Activated CD8-positive, alpha-beta memory T cell treated with anti-CD3 and anti-CD28 coated beads for 1 hour (primary cell): ENCODE measurements around the gene DOCK2.

Source experiments
- DNase-seq, 2 donors: peaks; one replicate each; pipeline ENCODE4 v3.0.0-alpha.2; 2020; ENCODE audit warnings: low read depth in 1 of 2; ENCODE audit errors: extremely low read depth in 1 of 2

DOCK2 gene

DNA sequence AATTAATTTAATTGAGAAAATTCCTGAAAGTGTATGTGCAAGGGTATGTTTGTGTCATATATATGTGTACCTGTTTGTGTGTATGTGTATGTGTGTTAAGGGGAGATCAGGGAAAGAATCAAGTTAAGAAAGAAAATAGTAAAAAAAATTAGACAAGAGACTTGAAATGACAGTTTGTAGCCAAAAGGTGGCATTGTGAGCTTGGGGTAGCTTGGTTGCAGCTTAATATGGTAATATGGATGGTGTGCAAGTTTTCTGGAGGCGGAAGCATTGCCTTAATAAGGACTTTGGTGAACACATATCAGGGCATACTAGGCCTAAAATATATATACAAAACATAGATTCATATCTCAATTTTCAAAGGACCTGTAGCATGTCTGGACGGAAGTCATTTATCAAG is 213.3 kb downstream of the DOCK2 start:
- DNase-seq = no peak

DNA sequence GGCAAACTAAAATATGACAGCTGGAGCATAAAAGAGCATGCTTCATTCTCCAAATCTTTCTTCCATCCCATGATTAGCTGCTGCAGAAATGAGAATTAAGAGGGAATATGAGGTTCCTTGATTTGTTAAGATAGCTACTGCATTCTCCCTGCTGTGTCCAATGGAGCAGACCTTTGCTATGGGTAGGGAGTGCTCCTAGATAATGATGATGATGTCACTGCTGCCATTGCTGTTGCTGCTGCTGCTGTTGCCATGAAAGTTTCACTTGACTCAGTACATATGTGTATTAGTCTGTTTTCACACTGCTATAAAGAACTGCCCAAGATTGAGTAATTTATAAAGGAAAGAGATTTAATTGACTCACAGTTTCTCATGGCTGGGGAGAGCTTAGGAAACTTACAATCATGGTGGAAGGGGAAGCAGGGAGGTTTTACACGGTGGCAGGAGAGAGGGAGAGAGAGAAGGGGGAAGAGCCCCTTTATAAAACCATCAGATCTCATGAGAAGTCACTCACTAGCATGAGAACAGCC is 214.3 kb downstream of the DOCK2 start:
- DNase-seq = no peak

DNA sequence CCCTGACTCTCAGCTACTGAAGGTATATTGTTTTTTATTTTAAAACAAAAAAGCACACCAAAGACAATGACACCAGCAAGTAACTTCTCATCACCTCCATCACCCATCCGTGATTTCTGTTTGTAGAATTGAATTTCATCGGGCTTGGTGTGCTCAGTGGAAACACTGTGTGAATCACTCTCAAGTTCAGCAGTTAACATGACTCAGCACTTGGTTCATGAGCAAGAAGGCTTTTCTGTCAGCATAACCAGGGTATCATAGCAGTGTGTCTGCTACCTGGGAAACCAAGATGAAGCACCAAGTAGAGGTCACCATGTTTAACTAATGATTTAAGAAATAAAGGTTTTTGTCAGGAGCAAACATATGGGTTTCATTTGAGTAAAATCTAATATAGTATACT is 219.5 kb downstream of the DOCK2 start:
- no peak for DNase-seq

DNA sequence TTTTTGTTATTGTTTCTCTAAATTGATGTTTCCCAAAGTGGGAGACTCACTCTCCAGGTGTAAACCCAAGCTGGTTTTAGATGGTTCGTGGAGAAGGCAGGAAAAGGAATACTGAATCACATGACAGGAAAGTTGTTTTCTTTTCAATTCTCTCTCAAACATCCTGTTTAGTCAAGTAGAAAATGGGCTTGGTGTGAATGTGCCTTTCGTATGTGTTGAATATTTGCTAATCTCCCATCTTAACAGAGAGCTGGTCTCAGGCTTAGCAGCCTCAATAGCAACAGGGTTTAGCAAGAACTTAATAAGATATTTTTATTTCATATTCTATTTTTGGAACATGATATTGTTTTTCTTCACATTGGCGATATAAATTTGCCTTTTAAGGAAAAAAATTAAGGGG is 223.5 kb downstream of the DOCK2 start:
- DNase-seq = no peak

DNA sequence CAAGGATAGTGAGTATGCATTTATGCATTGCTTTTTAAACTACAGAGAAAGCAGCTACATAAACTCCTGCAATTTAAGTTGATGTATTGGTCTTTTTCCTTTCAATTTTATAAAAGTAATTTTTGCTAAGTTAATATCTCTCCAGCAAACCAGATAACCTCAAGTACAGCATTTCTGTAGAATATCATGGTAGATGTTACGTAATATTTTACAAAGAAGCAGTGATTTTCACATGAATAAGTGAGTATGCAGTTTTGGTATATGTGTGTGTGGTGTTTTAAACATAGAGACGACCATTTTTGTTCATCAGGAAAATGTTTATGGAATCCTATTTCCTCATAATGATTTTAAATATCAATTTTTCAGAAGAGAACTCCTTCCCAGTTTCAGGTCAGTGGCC is 224.4 kb downstream of the DOCK2 start:
- no peak for DNase-seq

DNA sequence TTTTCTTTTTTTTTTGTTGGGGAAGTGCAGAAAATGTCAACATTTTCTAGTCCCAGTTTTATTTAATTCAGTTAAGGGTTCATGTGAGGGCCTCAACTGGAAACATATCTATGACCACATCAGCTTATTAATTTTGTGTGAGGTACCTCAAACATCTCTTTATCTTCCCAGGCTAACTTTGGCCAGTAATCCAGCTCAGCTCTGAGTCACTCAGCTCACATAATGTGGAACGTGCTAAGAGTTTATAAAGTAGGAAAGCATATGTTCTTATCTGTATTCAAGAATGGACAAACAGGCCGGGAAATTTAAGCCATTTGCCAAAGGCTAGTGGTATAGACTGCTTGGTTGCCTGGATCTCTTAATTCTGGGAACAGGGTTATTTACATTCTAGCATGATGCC is 224.9 kb downstream of the DOCK2 start:
- no peak for DNase-seq

DNA sequence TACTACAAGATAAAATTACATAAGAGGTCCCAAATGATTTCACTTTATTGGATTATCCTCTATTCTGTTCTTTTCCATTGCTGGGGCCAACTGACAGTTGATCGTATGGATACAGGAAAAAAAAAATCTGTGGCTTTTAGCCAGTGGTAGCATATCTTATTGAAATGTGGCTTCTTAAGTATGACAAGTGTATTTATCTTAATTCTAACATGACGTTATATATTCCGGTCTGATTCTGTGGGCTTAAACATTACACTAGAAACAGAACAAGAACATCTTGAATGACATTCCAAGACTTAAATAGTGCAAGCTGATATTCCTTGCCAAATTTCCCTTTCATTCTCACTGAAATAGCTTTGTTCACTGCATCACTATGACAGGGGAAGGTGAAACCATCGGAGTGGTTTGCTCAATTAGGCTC is 225.3 kb downstream of the DOCK2 start:
- no peak for DNase-seq

DNA sequence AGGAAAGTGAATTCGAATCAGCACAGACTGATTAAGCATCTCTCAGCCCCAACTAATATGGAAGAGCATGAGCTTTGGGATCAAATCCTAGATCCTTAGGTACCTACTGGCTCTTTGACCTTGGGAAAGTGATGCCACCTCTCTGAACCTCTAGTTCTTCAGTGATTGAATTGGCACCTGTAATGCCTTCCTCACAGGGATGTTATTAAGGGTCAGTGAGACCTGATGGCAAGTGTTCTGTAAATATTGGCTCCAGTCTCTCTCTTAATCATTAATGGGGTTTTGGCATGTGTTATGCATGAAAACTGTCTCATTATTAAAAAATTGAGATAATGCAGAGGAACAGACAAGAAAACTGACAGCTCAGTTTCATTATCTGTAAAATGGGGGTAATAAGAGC is 227.4 kb downstream of the DOCK2 start:
- DNase-seq = no peak

DNA sequence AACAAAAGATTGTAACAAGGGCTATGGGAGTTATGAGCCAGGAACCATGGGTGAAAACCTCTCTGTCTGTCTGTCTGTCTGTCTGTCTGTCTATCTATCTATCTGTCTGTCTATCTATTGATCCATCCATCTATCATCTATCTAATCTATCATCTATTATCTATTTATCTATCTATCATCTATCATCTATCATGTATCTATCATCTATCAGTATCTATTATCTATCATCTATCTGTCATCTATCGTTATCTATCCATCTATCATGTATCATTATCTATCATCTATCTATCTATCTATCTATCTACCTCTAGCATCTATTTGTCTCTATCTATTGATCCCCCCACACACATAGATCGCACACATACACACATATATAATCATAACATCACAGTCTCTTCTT is 230.3 kb downstream of the DOCK2 start:
- no peak for DNase-seq

DNA sequence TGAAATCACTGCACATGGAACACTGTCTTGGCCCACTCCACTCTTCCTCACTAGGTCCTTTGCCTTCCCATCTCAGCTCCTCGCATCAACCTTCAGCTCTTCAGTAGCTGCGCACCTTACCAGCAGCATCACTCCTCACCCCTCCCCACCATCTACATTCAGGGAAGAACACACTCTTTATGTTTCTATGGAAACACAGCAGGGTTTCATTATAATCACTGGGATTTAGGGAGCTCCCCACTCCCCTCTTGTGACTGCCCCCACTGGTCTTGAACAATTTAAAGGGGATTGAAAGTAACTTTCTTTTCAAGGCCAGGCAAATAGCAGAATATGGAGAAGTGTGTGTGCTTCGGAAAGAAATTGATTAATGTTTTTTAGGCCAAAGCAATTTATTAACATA is 232.0 kb downstream of the DOCK2 start:
- DNase-seq = no peak

DNA sequence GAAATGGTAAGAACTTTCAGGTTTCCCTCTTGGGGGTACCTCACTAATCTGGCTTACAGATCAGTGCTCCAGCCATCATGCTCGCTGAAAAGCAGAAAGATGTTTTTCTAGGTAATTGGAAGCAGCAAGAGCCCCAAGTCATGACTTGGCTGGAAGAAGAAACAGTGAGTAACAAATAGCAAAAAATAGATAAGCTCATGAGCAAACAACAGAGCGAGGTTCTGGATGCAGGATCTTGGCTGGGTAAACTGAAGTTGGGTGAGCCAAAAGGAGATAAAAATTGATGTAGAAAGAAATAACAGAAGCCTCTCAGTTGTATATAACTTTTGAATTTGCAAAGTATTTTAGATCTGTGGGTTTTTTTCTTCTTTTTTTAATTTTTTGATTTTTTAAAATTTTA is 233.1 kb downstream of the DOCK2 start:
- no peak for DNase-seq

DNA sequence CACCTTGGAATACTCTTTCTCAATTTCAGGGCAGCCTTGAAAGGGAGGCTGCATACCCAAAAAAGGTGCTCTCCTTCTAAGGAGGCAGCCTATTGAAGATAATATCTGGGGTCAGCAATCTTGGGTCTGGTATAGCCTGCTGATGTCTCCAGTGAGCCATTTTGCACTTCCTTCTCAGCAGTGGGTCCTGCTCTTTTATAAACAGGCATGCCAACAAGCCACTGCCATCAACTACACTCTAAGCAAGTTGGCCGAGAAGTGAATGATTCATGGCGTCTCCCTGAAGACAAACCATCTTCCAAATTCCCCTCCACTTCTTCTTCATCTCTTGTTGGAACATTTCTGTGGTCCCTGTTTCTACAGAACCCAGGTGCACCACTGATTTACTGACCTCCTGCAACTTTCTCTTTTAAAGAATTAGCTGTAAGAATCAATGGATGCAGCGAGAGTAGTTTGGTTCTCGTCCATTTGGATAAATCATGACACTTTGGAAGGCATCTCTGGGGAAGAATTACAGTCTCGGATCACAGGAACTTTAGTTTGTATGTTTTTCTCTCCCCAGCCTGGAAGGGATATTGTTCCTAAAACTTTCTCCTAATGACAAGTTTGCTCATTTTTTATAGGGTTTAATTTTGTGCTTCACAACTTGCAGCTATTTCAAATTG is 234.9 kb downstream of the DOCK2 start:
- no peak for DNase-seq

DNA sequence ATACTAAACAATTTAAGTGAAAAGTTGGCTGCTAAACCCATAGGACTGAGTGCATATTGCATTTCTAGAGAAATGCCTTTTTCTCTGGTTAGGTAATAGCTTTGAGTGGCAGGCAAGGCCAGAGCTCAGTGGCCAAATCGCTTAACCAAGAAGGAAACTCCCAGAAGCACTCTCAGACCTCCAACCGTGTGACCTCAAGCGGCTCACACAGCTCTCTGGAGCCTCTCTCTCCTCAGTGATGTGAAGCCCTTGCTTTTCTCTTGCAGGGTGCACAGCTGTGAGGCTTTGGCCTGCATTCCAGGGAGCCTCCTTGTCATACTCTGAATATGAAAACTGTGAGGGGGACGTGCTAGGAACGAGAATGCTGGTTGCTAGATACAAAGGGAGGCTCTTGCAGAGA is 236.6 kb downstream of the DOCK2 start:
- no peak for DNase-seq

DNA sequence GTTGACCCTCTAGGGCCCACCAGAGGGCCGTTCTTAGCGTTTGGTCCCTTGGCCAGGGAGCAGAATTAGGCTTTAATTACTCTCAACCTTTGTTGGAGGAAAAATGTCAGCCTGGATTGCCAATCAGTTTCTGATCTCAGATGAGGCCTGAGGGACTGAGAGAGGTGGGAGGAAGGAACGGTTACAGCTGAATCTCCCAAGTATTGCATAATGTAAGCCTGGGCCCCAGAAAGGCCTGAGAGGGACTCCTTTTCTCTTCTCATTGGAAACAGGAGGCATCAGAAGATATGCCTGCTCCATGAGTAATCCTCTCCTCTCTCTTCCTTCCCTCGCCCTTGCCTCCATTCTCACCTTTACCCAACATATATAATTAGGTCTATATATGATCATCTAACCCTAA is 237.5 kb downstream of the DOCK2 start:
- DNase-seq = no peak

DNA sequence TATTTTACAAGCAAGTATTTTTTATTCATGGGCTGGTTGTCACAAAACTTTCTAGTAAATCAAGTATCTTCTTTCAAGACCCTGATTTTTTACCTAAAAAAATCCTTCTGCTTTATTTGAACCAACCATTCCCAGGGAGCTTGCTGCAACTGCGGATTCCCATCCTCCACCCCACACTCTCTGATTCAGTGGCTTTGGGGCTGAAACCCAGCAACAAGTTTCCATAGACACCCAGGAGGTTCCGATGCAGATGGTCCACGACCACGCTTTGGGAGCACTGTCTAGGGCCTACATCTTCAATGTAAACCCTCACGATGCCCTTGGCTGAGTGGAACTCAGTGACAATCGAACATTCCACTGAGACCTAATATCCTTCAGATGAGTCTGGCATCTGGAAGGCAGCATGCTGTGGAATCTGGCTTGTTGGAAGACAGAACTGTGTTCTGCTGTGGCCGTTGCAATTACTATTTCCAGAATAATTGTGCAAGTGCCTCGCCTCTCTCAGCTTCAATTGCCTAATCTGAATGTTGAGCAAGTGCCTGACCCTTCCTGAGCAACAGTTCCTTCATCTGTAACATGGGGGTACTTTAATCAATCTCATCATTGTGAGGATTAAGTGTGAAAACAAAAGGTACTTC is 238.1 kb downstream of the DOCK2 start:
- no peak for DNase-seq

DNA sequence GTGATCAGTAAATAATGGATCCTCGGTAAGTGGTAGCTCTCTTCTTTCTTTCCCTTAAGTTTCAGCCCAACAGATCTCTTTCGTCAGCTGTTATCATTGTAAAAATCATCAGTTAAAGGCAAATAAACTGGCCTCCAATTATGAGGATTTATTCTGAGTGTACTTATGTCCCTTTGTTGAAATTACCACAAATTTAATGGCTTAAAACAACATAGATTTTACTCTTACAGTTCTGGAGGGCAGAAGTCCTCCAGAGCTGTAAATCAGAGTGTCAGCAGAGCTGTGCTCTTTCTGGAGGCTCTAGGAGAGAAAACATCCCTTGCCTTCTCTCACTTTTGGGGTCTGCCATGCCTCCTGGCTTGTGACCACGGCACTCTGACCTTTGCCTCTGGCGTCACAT is 238.7 kb downstream of the DOCK2 start:
- no peak for DNase-seq

DNA sequence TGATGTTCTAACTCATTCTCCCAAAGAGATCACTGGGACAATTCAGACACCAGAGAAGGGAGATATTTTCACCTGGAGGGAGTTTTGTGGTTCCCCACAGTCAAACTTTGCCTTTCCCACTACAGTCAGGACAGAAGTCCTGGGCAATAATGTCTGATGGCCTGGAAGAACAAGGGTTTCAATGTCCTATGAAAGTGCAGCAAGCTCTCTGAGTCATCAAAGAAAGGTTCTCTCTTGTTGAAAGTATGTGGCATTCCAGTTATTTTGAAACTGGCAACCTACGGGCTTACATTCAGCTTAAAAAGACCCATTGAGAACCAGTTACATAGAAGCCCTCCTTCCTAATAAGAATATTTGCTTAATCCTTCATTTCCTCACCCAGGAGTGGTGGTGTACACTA is 239.3 kb downstream of the DOCK2 start:
- DNase-seq = no peak

DNA sequence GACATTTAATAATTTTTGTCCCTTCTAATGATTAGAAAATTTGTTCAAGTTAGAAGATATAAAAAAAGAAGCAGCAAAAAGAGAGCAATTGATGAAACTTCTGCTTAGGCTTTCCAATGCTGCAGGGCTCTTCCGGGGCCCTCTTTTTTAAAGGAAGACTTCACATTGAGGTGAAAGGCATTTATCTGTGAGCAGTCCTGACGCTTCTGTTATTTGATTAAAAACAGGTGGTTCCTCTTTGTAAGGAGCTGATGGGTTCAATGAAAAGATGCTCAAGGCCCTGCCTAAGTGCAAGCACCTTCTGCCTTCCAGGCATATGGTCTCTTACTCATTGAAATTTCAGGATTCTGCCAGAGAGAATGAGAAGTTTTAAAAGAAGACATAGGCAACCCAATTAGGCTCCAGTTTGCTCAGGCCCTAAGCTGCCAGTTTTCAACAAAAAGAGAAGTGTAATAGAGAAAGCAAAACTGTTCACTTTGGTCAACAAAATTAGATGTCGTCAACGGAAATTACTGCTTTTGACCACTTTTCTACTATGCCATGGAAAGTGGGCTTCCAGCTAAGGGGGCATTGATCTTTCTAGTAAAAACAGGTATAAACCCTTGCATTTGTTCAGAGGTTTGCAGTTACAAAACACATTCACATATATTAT is 243.1 kb downstream of the DOCK2 start:
- no peak for DNase-seq

DNA sequence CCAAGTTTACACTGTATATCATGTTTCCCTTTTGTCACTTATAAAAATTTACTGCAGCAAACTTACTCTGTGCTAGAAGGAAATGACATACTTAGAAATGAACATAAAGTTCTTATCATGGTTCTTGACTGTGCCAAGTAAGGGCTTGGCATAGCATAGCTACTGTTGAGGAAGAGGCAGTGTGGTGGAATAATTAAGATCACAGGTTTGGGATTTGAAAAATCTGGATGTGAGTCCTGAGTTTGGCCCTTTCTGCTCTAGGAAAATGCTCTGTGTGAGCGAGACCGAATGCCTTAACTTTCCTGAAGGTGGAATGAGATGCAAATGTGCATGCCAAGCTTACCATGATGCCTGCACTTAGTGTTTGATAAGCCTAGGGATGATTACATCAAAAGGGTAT is 243.7 kb downstream of the DOCK2 start:
- no peak for DNase-seq

DNA sequence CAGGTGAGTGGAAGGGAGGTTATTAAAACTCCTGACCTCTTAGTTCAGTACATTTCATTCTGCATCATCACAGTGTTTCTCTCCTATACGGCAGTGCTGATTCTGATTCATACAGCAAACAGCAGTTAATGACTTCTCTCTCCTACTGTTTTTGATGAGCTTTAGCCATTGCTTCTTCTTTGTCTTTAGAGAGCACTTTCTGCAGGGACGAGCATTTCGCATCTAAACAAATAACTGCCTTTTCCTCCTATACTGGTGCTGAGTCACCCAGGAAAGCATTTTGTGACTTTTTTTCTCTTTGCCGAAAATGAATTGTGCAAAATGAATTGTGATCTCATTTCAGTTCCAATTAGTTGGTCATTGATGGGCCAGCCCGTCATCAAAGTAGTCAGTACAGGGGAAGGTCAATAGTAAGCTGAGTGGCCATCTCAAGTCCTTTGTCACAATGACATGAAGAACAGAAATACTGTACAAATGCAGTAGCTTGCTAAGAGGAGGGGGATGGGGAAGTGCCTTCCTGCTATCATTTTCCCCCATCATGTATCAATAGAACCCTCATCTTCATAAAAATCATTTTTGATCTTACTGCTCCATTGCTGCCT is 244.7 kb downstream of the DOCK2 start:
- no peak for DNase-seq

DNA sequence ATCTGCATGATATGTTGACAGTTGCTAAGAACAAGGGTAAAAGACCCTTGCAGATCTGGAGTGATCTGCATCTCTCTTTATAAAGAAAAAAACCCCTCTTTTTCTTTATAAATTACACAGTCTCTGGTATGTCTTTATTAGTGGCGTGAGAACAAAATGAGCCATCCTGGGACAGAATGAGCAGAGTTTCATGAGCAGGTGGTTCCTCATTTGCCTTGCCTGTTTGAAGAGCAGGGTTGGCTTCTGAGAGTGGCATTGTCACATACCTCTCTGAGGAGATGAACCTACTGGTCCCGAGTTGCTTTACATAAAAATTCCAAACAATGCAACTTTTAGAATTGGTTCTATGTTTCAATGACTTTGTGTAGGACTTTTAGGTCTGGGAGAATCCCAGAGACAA is 249.0 kb downstream of the DOCK2 start:
- DNase-seq = no peak

DNA sequence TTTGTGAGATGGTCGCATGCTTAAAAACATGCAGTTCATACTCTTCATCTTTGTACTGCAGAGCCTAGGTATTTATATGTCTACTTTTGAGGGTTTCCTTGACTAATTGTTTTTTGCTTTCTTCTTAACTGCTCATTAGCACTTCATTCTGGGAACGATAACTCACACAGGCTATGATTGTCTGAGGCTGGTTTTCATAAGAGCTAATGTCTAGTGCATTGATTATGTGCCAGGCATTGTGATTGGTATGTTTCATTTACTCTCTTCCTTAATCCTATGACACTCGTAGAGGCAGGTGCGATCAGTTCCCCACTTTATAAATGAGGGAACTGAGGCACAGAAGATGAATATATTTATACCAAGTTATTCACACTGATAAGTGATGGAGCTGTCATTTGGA is 249.6 kb downstream of the DOCK2 start:
- DNase-seq = no peak
